Activated CD4-positive, alpha-beta T cell treated with anti-CD3 and anti-CD28 coated beads, Interleukin-2, amount 50 U/mL, for 4 hours (primary cell): Measurements from ENCODE around the gene ENOX2.

ENCODE experiments used
- DNase-seq, 2 experiments: peaks; one replicate each; pipeline ENCODE4 v3.0.0-alpha.2; 2020

Gene ENOX2

GRCh38 chrX:130879869-130880268, 23.1 kb downstream of the ENOX2 start:
- no peak for DNase-seq

- DNase-seq: no peak
Measured at GRCh38 chrX:130878350-130879341, 24.4 kb downstream of the ENOX2 start.

- no peak for DNase-seq
Measured at GRCh38 chrX:130877892-130878341, 25.1 kb downstream of the ENOX2 start.

GRCh38 chrX:130876226-130876625, 26.8 kb downstream of the ENOX2 start:
- no peak for DNase-seq

- no peak for DNase-seq
Measured at GRCh38 chrX:130874751-130875150, 28.3 kb downstream of the ENOX2 start.

- no peak for DNase-seq
Measured at GRCh38 chrX:130869239-130869638, 33.8 kb downstream of the ENOX2 start.

GRCh38 chrX:130861462-130861861, 41.5 kb downstream of the ENOX2 start:
- no peak for DNase-seq

- DNase-seq: no peak
Measured at GRCh38 chrX:130857207-130857606, 45.8 kb downstream of the ENOX2 start.

- DNase-seq: no peak
Measured at GRCh38 chrX:130851569-130851968, 51.4 kb downstream of the ENOX2 start.

- no peak for DNase-seq
Measured at GRCh38 chrX:130848763-130849162, 54.2 kb downstream of the ENOX2 start.

- no peak for DNase-seq
Measured at GRCh38 chrX:130846746-130847145, 56.3 kb downstream of the ENOX2 start.

- DNase-seq: no peak
Measured at GRCh38 chrX:130841776-130842175, 61.2 kb downstream of the ENOX2 start.

- DNase-seq: no peak
Measured at GRCh38 chrX:130840345-130840744, 62.7 kb downstream of the ENOX2 start.

GRCh38 chrX:130836447-130836846, 66.6 kb downstream of the ENOX2 start:
- DNase-seq: no peak

GRCh38 chrX:130834830-130835229, 68.2 kb downstream of the ENOX2 start:
- DNase-seq: no peak

GRCh38 chrX:130834149-130834548, 68.9 kb downstream of the ENOX2 start:
- no peak for DNase-seq

GRCh38 chrX:130831347-130831722, 71.7 kb downstream of the ENOX2 start:
- DNase-seq: no peak

- no peak for DNase-seq
Measured at GRCh38 chrX:130830599-130831346, 72.2 kb downstream of the ENOX2 start.

GRCh38 chrX:130829526-130830515, 73.2 kb downstream of the ENOX2 start:
- no peak for DNase-seq

GRCh38 chrX:130828641-130829040, 74.4 kb downstream of the ENOX2 start:
- DNase-seq: no peak

- no peak for DNase-seq
Measured at GRCh38 chrX:130827648-130828047, 75.4 kb downstream of the ENOX2 start.

GRCh38 chrX:130826249-130826648, 76.8 kb downstream of the ENOX2 start:
- DNase-seq: no peak

- no peak for DNase-seq
Measured at GRCh38 chrX:130825525-130825924, 77.5 kb downstream of the ENOX2 start.
